ENCODE data around the gene TTL.

The TTL gene

GRCh38 chr2:112476434-112476833 is 5.5 kb upstream of the TTL start:
- intact Hi-C loops (cut with DNase I; ENCODE audit: low total_unique reads): no loop called here
- TF ChIP-seq CTCF (IDR thresholded peaks at IDR 0.05): no peak
- H3K27me3 ChIP-seq: no peaks in the 10 kb centered on the region
- H3K4me1 ChIP-seq: peaks cover 0 to 8% (median 5%) of the 10 kb centered on the region in 4 donors
- H3K4me3 ChIP-seq: no peak overlapping the region
- H3K27ac ChIP-seq: no peak overlapping the region
- DNase-seq: no peak
- H3K9me3 ChIP-seq: no peaks in the 10 kb centered on the region
- no peaks in the 10 kb centered on the region for H3K36me3 ChIP-seq

- Histone ChIP-seq H3K27me3 (no peaks in the 10 kb centered on the region), H3K27ac (peak overlapping the region; percentile 78 to 80), H3K9me3 (no peaks in the 10 kb centered on the region), H3K4me3 (peak overlapping the region; percentile 64 to 73), H3K36me3 (no peaks in the 10 kb centered on the region), H3K4me1 (peaks cover 0 to 29% (median 18%) of the 10 kb centered on the region in 4 donors)
- DNase-seq: no peak
- intact Hi-C loops (cut with DNase I; ENCODE audit: low total_unique reads): loop anchor here (5.0 kb wide), 2 partner anchors 102 to 167 kb away; partner anchors contain the start of genes CHCHD5 and SLC20A1
- TF ChIP-seq CTCF (IDR thresholded peaks at IDR 0.05): no peak
These were observed 1.4 kb upstream of the TTL start for GRCh38 chr2:112480530-112481049.

- Histone ChIP-seq H3K27ac (peak overlapping the region; percentile 78 to 80), H3K27me3 (no peaks in the 10 kb centered on the region), H3K4me1 (peaks cover 0 to 29% (median 18%) of the 10 kb centered on the region in 4 donors), H3K9me3 (no peaks in the 10 kb centered on the region), H3K4me3 (peak overlapping the region; percentile 64 to 73), H3K36me3 (no peaks in the 10 kb centered on the region)
- peak; percentile 85 to 89 for DNase-seq
- TF ChIP-seq CTCF (IDR thresholded peaks at IDR 0.05): peak; percentile 66 to 83
- intact Hi-C loops (cut with DNase I; ENCODE audit: low total_unique reads): loop anchor here (5.0 kb wide), 2 partner anchors 101 to 166 kb away; partner anchors contain the start of genes CHCHD5 and SLC20A1
These were observed 867 bp upstream of the TTL start for GRCh38 chr2:112481050-112481527.

GRCh38 chr2:112482309-112483041 is 519 bp downstream of the TTL start:
- H3K36me3 ChIP-seq: no peaks in the 10 kb centered on the region
- no peaks in the 10 kb centered on the region for H3K27me3 ChIP-seq
- H3K9me3 ChIP-seq: no peaks in the 10 kb centered on the region
- peak overlapping the region; percentile 80 to 88 for H3K27ac ChIP-seq
- H3K4me1 ChIP-seq: peaks cover 0 to 29% (median 18%) of the 10 kb centered on the region in 4 donors
- intact Hi-C loops (cut with DNase I; ENCODE audit: low total_unique reads): loop anchor here (2.0 to 5.0 kb wide), 3 partner anchors 60 to 165 kb away; partner anchors contain the start of genes CHCHD5, POLR1B and SLC20A1
- no peak for DNase-seq
- H3K4me3 ChIP-seq: peak overlapping the region; percentile 64 to 73
- no peak for TF ChIP-seq CTCF (IDR thresholded peaks at IDR 0.05)

GRCh38 chr2:112483042-112483473 is 1.1 kb downstream of the TTL start:
- H3K4me3 ChIP-seq: peak overlapping the region; percentile 64 to 73
- H3K4me1 ChIP-seq: peaks cover 0 to 29% (median 18%) of the 10 kb centered on the region in 4 donors
- no peak for TF ChIP-seq CTCF (IDR thresholded peaks at IDR 0.05)
- intact Hi-C loops (cut with DNase I; ENCODE audit: low total_unique reads): loop anchor here (2.0 to 5.0 kb wide), 3 partner anchors 60 to 164 kb away; partner anchors contain the start of genes CHCHD5, POLR1B and SLC20A1
- H3K27ac ChIP-seq: peak overlapping the region; percentile 80 to 88
- H3K9me3 ChIP-seq: no peaks in the 10 kb centered on the region
- no peaks in the 10 kb centered on the region for H3K27me3 ChIP-seq
- DNase-seq: no peak
- no peaks in the 10 kb centered on the region for H3K36me3 ChIP-seq

Data from tibial artery (tissue), 4 donors.